Neural crest cell (in vitro differentiated cells): ENCODE data around the gene PWWP2B. TPM values are rescaled to one million over a fixed set of nuclear protein-coding genes. Genes with fewer than 3 reads are reported as not detected.

ENCODE experiments used
- DNase-seq: peaks from one replicate; pipeline ENCODE4 v3.0.0; 2021; ENCODE audit warnings: low read depth, mixed read lengths, low spot score
- H3K27ac Mint-ChIP-seq: one replicate; pipeline ENCODE4 v1.8.0; 2021; ENCODE audit warnings: mild to moderate bottlenecking, mixed read lengths; ENCODE audit not compliant: unreplicated experiment
- H3K27me3 Mint-ChIP-seq: 2 replicates; pipeline ENCODE4 v1.8.0; 2021; ENCODE audit warnings: low read depth, mild to moderate bottlenecking, mixed read lengths
- H3K36me3 Mint-ChIP-seq: 2 replicates; pipeline ENCODE4 v1.8.0; 2021; ENCODE audit warnings: low read depth, mild to moderate bottlenecking, mixed read lengths
- H3K4me1 Mint-ChIP-seq: 2 replicates; pipeline ENCODE4 v1.8.0; 2021; ENCODE audit warnings: mixed read lengths
- H3K4me3 Mint-ChIP-seq: one replicate; pipeline ENCODE4 v1.8.0; 2021; ENCODE audit warnings: mild to moderate bottlenecking, mixed read lengths
- H3K9me3 Mint-ChIP-seq: 2 replicates; pipeline ENCODE4 v1.8.0; 2021; ENCODE audit warnings: mixed read lengths
- CTCF ChIP-seq: fragments of 200-600 bp; sonication (generic); conservative IDR thresholded peaks from 2 replicates; pipeline ENCODE4 v1.5.0; 2021; ENCODE audit warnings: antibody characterized with exemption, mild to moderate bottlenecking
- total RNA-seq: library from RNA; stranded (reverse); gene quantifications from 2 replicates; pipeline ENCODE4 v1.2.1, GENCODE V29; 2021

PWWP2B gene
- total RNA-seq, 1 donor from 2014 or later: 14.2 TPM

- TF ChIP-seq CTCF: no peak
- H3K9me3 Mint-ChIP-seq: no peaks in the 10 kb centered on the region
- no peaks in the 10 kb centered on the region for H3K27me3 Mint-ChIP-seq
- H3K36me3 Mint-ChIP-seq: peaks cover 2% of the 10 kb centered on the region
- peak overlapping the region; percentile 62 for H3K27ac Mint-ChIP-seq
- H3K4me3 Mint-ChIP-seq: no peak overlapping the region
- no peak for DNase-seq
- peaks cover 38% of the 10 kb centered on the region for H3K4me1 Mint-ChIP-seq
These were observed 23.5 kb downstream of the PWWP2B start for GRCh38 chr10:132420469-132420980.

GRCh38 chr10:132420981-132421846, 24.2 kb downstream of the PWWP2B start:
- peak overlapping the region; percentile 31 for H3K4me3 Mint-ChIP-seq
- H3K9me3 Mint-ChIP-seq: no peaks in the 10 kb centered on the region
- no peaks in the 10 kb centered on the region for H3K27me3 Mint-ChIP-seq
- peaks cover 36% of the 10 kb centered on the region for H3K4me1 Mint-ChIP-seq
- no peak for TF ChIP-seq CTCF
- peak overlapping the region; percentile 62 for H3K27ac Mint-ChIP-seq
- peak; percentile 41 for DNase-seq
- H3K36me3 Mint-ChIP-seq: no peaks in the 10 kb centered on the region

- Mint-ChIP-seq H3K4me1 (peaks cover 36% of the 10 kb centered on the region), H3K4me3 (peak overlapping the region; percentile 44), H3K36me3 (no peaks in the 10 kb centered on the region), H3K27ac (peak overlapping the region; percentile 50), H3K27me3 (no peaks in the 10 kb centered on the region), H3K9me3 (no peaks in the 10 kb centered on the region)
- no peak for DNase-seq
- no peak for TF ChIP-seq CTCF
These were observed 25.1 kb downstream of the PWWP2B start for GRCh38 chr10:132421847-132422751.

GRCh38 chr10:132422903-132423825, 26.2 kb downstream of the PWWP2B start:
- H3K4me3 Mint-ChIP-seq: peak overlapping the region; percentile 44
- no peak for DNase-seq
- no peak for TF ChIP-seq CTCF
- H3K4me1 Mint-ChIP-seq: peaks cover 33% of the 10 kb centered on the region
- no peaks in the 10 kb centered on the region for H3K27me3 Mint-ChIP-seq
- H3K9me3 Mint-ChIP-seq: no peaks in the 10 kb centered on the region
- H3K36me3 Mint-ChIP-seq: no peaks in the 10 kb centered on the region
- H3K27ac Mint-ChIP-seq: no peak overlapping the region
